ENCODE results near the gene BEND5. TPM values are rescaled to one million over a fixed set of nuclear protein-coding genes. Genes with fewer than 3 reads are reported as not detected.

Gene BEND5
- polyA plus RNA-seq, 3 donors, result 0.13 TPM; not detected in 2

DNA sequence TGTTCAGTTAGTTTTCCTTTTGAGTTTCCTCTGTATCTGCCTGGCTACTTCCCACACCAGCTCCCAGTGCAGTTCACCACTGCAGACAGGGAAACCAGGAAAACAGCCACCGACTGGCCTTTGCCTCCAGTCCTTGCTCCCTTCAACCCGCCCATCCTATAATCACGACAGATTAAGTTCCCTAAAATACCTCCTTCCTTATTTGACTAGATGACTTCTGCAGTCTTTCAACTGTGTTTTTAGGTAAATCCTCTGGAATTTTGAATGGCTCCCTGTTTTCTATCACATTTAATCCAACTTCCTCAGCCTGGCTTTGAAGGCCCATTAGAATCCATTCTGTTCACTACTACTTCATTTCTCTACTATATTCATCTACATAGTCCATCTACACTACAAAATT, 37.6 kb downstream of the BEND5 start:
- H3K27ac Mint-ChIP-seq, result no peak overlapping the region

DNA sequence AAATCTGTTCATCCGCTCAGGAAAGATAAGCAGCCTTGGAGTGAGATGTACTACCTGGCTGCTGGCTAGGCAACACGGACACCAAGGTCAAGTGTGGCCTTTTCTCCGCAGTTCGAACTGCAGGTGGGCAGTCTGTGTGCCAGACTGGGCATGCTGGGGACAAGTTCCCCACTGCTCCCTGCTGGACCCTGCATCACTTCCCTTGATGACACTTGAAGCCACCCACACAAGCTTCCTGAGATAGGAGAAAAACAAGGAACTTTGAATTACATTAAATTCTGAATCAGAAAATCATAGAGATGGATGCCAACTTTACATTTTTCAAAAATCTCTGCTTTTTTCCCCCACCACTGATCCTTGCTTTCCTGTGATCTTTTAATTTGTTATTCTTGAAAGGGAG, 38.3 kb downstream of the BEND5 start:
- no peak overlapping the region for H3K27ac Mint-ChIP-seq
- H3K36me3 Mint-ChIP-seq, result peaks cover 11 to 18% of the 10 kb centered on the region in 2 donors
- H3K9ac ChIP-seq (ENCODE audit: insufficient read depth, low read length, poor library complexity, severe bottlenecking), result no peak overlapping the region
- no peaks in the 10 kb centered on the region for H3K27me3 ChIP-seq (ENCODE audit: control insufficient read depth in 2 of 2, insufficient read depth in 2 of 2, low read length in 2 of 2)
- intact Hi-C loops (cut with micrococcal nuclease), result no loop called here
- no peak overlapping the region for H3K4me3 ChIP-seq (replicated peaks in 1 of 3; ENCODE audit: low read depth in 2 of 3, low read length in 3 of 3)
- H4K20me1 ChIP-seq (ENCODE audit: insufficient read depth, low read length), result no peaks in the 10 kb centered on the region
- no peak overlapping the region for H3K4me2 ChIP-seq (replicated peaks; ENCODE audit: extremely low read depth, low read length, poor library complexity, severe bottlenecking)
- no peaks in the 10 kb centered on the region for H3K36me3 ChIP-seq (replicated peaks in 1 of 2; ENCODE audit: control insufficient read depth in 1 of 2, insufficient read depth in 2 of 2, low read length in 2 of 2)
- no peaks in the 10 kb centered on the region for H3K4me1 ChIP-seq (ENCODE audit: control insufficient read depth in 1 of 2, insufficient read depth in 2 of 2, low read length in 2 of 2)
- H3K27me3 Mint-ChIP-seq (ENCODE audit: low read depth in 3 of 3), result no peaks in the 10 kb centered on the region
- H3K9me3 Mint-ChIP-seq, result no peaks in the 10 kb centered on the region
- 100% methylated on average over 4 of the region's 4 CpGs for WGBS (ENCODE audit: insufficient coverage)
- H3K9me3 ChIP-seq (replicated peaks in 1 of 2; ENCODE audit: control insufficient read depth in 1 of 2, insufficient read depth in 1 of 2, low read length in 2 of 2), result no peaks in the 10 kb centered on the region
- H3K4me3 Mint-ChIP-seq, result peak overlapping the region in 1 of 2 donors; percentile 16
- DNase-seq, result no peak
- H3K4me1 Mint-ChIP-seq, result peaks cover 2% of the 10 kb centered on the region
- TF ChIP-seq CTCF (IDR thresholded peaks at IDR 0.05), result no peak
- H2AFZ ChIP-seq (ENCODE audit: insufficient read depth, low read depth, low read length, poor library complexity, severe bottlenecking), result no peak overlapping the region
- no peaks in the 10 kb centered on the region for H3K79me2 ChIP-seq (ENCODE audit: insufficient read depth, low read length)
- H3K27ac ChIP-seq (ENCODE audit: low read depth in 1 of 2, low read length in 2 of 2), result no peak overlapping the region

More for the DNA sequence above, 37.6 kb downstream of the BEND5 start:
- H3K4me1 ChIP-seq (ENCODE audit: control insufficient read depth in 1 of 2, insufficient read depth in 2 of 2, low read length in 2 of 2), result no peaks in the 10 kb centered on the region
- H3K36me3 ChIP-seq (replicated peaks in 1 of 2; ENCODE audit: control insufficient read depth in 1 of 2, insufficient read depth in 2 of 2, low read length in 2 of 2), result no peaks in the 10 kb centered on the region
- H3K27me3 Mint-ChIP-seq (ENCODE audit: low read depth in 3 of 3), result no peaks in the 10 kb centered on the region
- no peaks in the 10 kb centered on the region for H3K9me3 Mint-ChIP-seq
- no peak overlapping the region for H3K4me2 ChIP-seq (replicated peaks; ENCODE audit: extremely low read depth, low read length, poor library complexity, severe bottlenecking)
- no peak overlapping the region for H2AFZ ChIP-seq (ENCODE audit: insufficient read depth, low read depth, low read length, poor library complexity, severe bottlenecking)
- no peak for DNase-seq
- no peak overlapping the region for H3K4me3 ChIP-seq (replicated peaks in 1 of 3; ENCODE audit: low read depth in 2 of 3, low read length in 3 of 3)
- H3K27ac ChIP-seq (ENCODE audit: low read depth in 1 of 2, low read length in 2 of 2), result no peak overlapping the region
- H3K9me3 ChIP-seq (replicated peaks in 1 of 2; ENCODE audit: control insufficient read depth in 1 of 2, insufficient read depth in 1 of 2, low read length in 2 of 2), result no peaks in the 10 kb centered on the region
- H4K20me1 ChIP-seq (ENCODE audit: insufficient read depth, low read length), result no peaks in the 10 kb centered on the region
- no peak overlapping the region for H3K9ac ChIP-seq (ENCODE audit: insufficient read depth, low read length, poor library complexity, severe bottlenecking)
- H3K4me1 Mint-ChIP-seq, result peaks cover 2% of the 10 kb centered on the region
- intact Hi-C loops (cut with micrococcal nuclease), result no loop called here
- peaks cover 7 to 14% of the 10 kb centered on the region in 2 donors for H3K36me3 Mint-ChIP-seq
- 49% methylated on average over 3 of the region's 3 CpGs for WGBS (ENCODE audit: insufficient coverage)
- H3K79me2 ChIP-seq (ENCODE audit: insufficient read depth, low read length), result no peaks in the 10 kb centered on the region
- H3K27me3 ChIP-seq (ENCODE audit: control insufficient read depth in 2 of 2, insufficient read depth in 2 of 2, low read length in 2 of 2), result no peaks in the 10 kb centered on the region
- TF ChIP-seq CTCF (IDR thresholded peaks at IDR 0.05), result no peak
- H3K4me3 Mint-ChIP-seq, result no peak overlapping the region

Data from CD14-positive monocyte (primary cell).